ENCODE results near the gene CNTD1.
A peak's percentile ranks its signal among the peaks of the same experiment; 100 is the strongest.

CNTD1 gene, protein sequence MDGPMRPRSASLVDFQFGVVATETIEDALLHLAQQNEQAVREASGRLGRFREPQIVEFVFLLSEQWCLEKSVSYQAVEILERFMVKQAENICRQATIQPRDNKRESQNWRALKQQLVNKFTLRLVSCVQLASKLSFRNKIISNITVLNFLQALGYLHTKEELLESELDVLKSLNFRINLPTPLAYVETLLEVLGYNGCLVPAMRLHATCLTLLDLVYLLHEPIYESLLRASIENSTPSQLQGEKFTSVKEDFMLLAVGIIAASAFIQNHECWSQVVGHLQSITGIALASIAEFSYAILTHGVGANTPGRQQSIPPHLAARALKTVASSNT

DNA sequence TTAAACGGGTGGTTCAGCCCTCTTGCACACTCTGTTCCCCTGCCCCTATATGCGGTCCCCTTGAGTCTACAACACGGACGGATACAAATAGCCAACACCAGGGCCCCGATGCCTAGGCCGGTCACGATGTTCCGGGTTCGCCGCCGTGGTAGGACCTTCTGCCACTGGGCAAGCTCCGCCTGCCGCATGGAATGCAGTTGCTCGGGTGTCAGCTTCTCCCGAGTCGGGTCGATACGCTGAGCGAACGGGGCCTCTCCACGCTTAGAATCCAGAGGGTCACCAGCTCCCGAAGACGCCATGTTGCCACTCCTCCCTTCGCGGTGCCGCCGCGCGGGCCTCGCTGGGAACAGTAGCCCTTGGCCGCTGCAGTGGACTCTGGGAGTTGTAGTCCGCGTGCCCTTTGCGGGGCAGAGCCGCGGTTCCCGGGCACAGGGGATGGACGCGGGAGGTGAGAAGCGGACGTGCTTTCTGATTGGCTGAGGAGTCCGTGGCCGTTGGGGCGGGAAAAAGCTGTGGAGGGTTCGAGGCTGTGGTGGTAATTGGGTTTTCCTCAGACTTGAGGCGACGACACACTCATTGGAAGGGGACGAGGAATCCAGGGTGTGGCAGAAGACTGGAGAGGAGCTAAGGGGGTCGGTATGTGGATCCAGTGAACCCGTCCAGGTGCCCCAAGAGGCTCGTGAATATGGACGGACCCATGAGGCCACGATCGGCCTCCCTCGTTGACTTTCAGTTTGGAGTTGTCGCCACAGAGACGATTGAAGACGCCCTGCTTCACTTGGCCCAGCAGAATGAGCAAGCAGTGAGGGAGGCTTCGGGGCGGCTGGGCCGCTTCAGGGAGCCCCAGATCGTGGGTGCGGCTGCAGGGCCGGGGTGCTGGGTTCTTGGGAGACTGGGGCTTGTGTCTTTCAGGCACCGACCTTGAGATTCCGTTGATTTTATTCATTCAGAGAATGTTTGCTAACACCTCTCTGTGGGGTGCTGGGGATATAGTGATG is at the start of gene CNTD1, which contains the start of gene COA3:
Gene CNTD1 (plus strand): TSS at position 479 of the 998 bp plus-strand sequence. CDS start 207 bp downstream, at position 686.
Gene COA3 (minus strand): TSS at position 322 of the 998 bp plus-strand sequence. CDS start 23 bp downstream, at position 299.
- Histone ChIP-seq H3K36me3 (ENCODE audit: insufficient read depth) (no peaks in the 10 kb centered on the region), H3K4me1 (ENCODE audit: low read depth, poor library complexity, severe bottlenecking) (peaks cover 13% of the 10 kb centered on the region), H4K20me1 (ENCODE audit: insufficient read depth) (no peaks in the 10 kb centered on the region), H3K27ac (no peak within 1 kb of the TSS; the same call in 1 of the 2 replicates), H3K4me3 (IDR thresholded peaks at IDR 0.05; ENCODE audit: insufficient read depth, low read depth, low read length) (no peak within 1 kb of the TSS), H3K4me2 (peak within 1 kb of the TSS; percentile 98), H3K27me3 (ENCODE audit: insufficient read depth, low read depth) (no peaks in the 10 kb centered on the region), H3K9ac (peak within 1 kb of the TSS; percentile 81), H2AFZ (ENCODE audit: low read depth) (peak within 1 kb of the TSS; percentile 71), H3K79me2 (ENCODE audit: insufficient read depth, low read depth) (no peaks in the 10 kb centered on the region; the same call in 1 of the 2 replicates)
- TF ChIP-seq, protein P1, sequence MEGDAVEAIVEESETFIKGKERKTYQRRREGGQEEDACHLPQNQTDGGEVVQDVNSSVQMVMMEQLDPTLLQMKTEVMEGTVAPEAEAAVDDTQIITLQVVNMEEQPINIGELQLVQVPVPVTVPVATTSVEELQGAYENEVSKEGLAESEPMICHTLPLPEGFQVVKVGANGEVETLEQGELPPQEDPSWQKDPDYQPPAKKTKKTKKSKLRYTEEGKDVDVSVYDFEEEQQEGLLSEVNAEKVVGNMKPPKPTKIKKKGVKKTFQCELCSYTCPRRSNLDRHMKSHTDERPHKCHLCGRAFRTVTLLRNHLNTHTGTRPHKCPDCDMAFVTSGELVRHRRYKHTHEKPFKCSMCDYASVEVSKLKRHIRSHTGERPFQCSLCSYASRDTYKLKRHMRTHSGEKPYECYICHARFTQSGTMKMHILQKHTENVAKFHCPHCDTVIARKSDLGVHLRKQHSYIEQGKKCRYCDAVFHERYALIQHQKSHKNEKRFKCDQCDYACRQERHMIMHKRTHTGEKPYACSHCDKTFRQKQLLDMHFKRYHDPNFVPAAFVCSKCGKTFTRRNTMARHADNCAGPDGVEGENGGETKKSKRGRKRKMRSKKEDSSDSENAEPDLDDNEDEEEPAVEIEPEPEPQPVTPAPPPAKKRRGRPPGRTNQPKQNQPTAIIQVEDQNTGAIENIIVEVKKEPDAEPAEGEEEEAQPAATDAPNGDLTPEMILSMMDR (conservative IDR thresholded peaks at IDR 0.05; ENCODE audit: low read depth, low read length): no peak

DNA sequence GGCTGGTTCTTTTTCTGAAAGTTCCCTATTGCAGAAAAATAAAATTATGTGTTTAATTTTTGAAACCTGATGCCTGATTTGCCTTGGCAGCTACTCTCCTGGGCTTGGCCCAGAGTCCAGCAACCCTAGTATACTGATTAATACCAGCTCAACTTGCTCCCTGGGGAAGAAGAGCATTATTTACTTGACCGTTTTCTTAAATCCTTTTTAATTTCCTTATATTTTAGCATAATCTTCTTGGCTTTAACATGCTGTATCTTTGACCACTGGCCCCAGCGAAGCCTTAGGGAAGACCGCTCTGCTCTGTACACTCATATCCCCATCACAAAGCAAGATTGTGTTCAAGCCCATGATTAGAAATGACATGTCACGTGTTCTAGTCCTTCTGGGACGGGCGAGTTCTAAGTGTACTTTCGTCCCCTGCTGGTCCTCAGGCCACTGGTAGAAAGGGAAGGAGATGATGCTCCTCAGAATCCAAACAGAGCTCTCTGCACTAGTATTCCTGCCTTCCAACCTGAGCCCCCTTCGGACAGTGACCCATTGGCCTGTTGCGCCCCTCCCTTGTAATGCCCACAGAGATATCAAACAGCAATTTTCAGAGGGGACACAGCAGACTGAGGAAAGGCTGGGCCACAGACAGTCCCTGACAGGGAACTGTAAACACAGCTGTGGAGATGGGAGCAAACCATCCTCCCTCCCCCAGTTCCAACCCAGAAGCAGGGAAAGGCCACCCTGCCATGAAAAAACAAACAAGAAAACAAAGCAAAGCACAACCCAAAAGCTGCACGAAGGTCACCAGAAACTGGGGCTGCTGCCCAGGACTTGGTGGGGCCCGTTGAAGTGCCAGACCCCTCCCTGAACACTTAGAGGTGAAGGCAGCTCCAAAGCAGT is 49.5 kb upstream of the CNTD1 start:
- H3K27ac ChIP-seq: no peak overlapping the region
- no peak overlapping the region for H3K4me3 ChIP-seq (IDR thresholded peaks at IDR 0.05; ENCODE audit: insufficient read depth, low read depth, low read length)
- H3K27me3 ChIP-seq (ENCODE audit: insufficient read depth, low read depth): no peaks in the 10 kb centered on the region; the same call in 1 of the 2 replicates
- no peak overlapping the region for H2AFZ ChIP-seq (ENCODE audit: low read depth)
- H3K4me1 ChIP-seq (ENCODE audit: low read depth, poor library complexity, severe bottlenecking): peaks cover 6% of the 10 kb centered on the region
- no peaks in the 10 kb centered on the region for H4K20me1 ChIP-seq (ENCODE audit: insufficient read depth)
- peaks cover 1% of the 10 kb centered on the region; the same call in 1 of the 2 replicates for H3K79me2 ChIP-seq (ENCODE audit: insufficient read depth, low read depth)
- no peaks in the 10 kb centered on the region for H3K36me3 ChIP-seq (ENCODE audit: insufficient read depth)
- no peak overlapping the region for H3K9ac ChIP-seq
- H3K4me2 ChIP-seq: no peak overlapping the region
- TF ChIP-seq, protein P1 (conservative IDR thresholded peaks at IDR 0.05; ENCODE audit: low read depth, low read length): no peak

DNA sequence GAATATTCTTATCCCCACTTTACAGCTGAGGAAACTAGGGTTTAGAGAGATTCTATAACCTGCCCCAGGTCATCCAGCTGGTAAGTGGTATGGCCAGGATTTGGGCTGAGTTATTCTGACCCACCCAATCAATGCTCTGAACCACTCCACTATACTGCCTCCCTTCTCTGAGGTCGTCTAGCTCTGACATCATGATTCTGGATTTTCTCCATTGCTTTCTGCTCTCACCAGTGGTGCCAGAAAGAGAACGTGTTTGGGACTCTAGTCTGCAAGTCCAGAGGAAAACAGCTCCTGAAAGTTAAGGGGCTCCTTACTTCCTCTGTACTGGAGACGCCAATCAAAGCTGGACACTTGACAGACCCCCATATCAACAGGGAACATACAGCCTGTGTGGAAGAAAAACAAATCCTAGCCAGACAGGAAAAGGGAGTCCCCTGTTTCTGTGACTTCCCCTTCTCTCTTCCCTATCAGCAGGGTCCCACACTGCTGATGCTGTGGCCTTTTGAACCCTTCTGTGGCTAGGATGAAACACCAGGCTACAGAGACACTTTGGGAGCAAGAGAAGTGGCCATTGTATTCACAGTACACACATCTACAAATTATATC is 47.8 kb upstream of the CNTD1 start:
- Histone ChIP-seq H3K36me3 (ENCODE audit: insufficient read depth) (no peaks in the 10 kb centered on the region), H3K4me3 (IDR thresholded peaks at IDR 0.05; ENCODE audit: insufficient read depth, low read depth, low read length) (no peak overlapping the region), H3K9ac (no peak overlapping the region), H3K79me2 (ENCODE audit: insufficient read depth, low read depth) (no peaks in the 10 kb centered on the region), H4K20me1 (ENCODE audit: insufficient read depth) (no peaks in the 10 kb centered on the region), H3K27me3 (ENCODE audit: insufficient read depth, low read depth) (no peaks in the 10 kb centered on the region; the same call in 1 of the 2 replicates), H3K4me1 (ENCODE audit: low read depth, poor library complexity, severe bottlenecking) (no peaks in the 10 kb centered on the region), H3K4me2 (no peak overlapping the region), H3K27ac (no peak overlapping the region), H2AFZ (ENCODE audit: low read depth) (no peak overlapping the region)
- TF ChIP-seq, protein P1 (conservative IDR thresholded peaks at IDR 0.05; ENCODE audit: low read depth, low read length): no peak
